SK-N-SH (cell line): ENCODE data around the gene RAB3D. TPM values are rescaled to one million over a fixed set of nuclear protein-coding genes. Genes with fewer than 3 reads are reported as not detected.

Experiments
- CTCF ChIA-PET: fragments of 300-600, 350-600 bp; formaldehyde crosslinking; extraction: SDS; loops from one replicate; lab custom pipeline; 2021; lab: Yijun Ruan, JAX
- POLR2A ChIA-PET: fragments of 350-600 bp; sonication (Branson Sonifier 250); formaldehyde crosslinking; extraction: SDS; loops from one replicate; lab custom pipeline; 2020; ENCODE audit warnings: antibody characterized with exemption, inconsistent platforms; lab: Yijun Ruan, JAX
- DNase-seq: peaks from one replicate; pipeline ENCODE4 v3.0.0; 2012
- H2AFZ ChIP-seq: fragments of 200-600 bp; sonication (generic); 2 replicates; pipeline ENCODE4 v1.8.1; 2016; ENCODE audit warnings: antibody characterized with exemption, mild to moderate bottlenecking, low read depth
- H3F3A ChIP-seq: fragments of 200-600 bp; sonication (generic); replicated peaks from 2 replicates; pipeline ENCODE3; 2016; ENCODE audit warnings: antibody characterized with exemption, mild to moderate bottlenecking; ENCODE audit not compliant: insufficient read depth
- H3K27ac ChIP-seq, 2 experiments: fragments of 200-500 bp in 1 of 2; fragments of 200-600 bp in 1 of 2; sonication (Bioruptor generic) in 1 of 2; sonication (generic), shearing (Covaris generic) in 1 of 2; 2 replicates each; pipeline versions ENCODE4 v1.5.1 to v1.6.1; 2014 to 2016; ENCODE audit warnings: low read depth in 2 of 2, inconsistent platforms in 1 of 2, low read length in 1 of 2, mild to moderate bottlenecking in 1 of 2, mixed read lengths in 1 of 2
- H3K27me3 ChIP-seq: fragments of 200-600 bp; sonication (generic), shearing (Covaris generic); 2 replicates; pipeline ENCODE4 v1.6.1; 2016; ENCODE audit warnings: mixed run types; ENCODE audit not compliant: insufficient read depth
- H3K36me3 ChIP-seq, 2 experiments: fragments of 200-500 bp in 1 of 2; fragments of 200-600 bp in 1 of 2; sonication (Bioruptor generic) in 1 of 2; sonication (generic) in 1 of 2; replicated peaks in 1 of 2; 2 replicates each; pipeline versions ENCODE3 to v1.5.1; 2014 to 2016; ENCODE audit warnings: low read length in 1 of 2, mild to moderate bottlenecking in 1 of 2; ENCODE audit not compliant: insufficient read depth in 2 of 2, control insufficient read depth in 1 of 2
- H3K4me1 ChIP-seq, 2 experiments: fragments of 200-500 bp in 1 of 2; fragments of 200-600 bp in 1 of 2; sonication (Bioruptor generic) in 1 of 2; sonication (generic), shearing (Covaris generic) in 1 of 2; 2 replicates each; pipeline versions ENCODE4 v1.5.1 to v1.6.1; 2014 to 2016; ENCODE audit warnings: low read depth in 1 of 2, low read length in 1 of 2, mixed run types in 1 of 2; ENCODE audit not compliant: insufficient read depth in 2 of 2, control insufficient read depth in 1 of 2
- H3K4me2 ChIP-seq: fragments of 200-600 bp; sonication (generic), shearing (Covaris generic); 2 replicates; pipeline ENCODE4 v1.6.1; 2017; ENCODE audit warnings: mixed run types
- H3K4me3 ChIP-seq, 2 experiments: fragments of 200-500 bp in 1 of 2; fragments of 200-600 bp in 1 of 2; sonication (Bioruptor generic) in 1 of 2; sonication (generic), shearing (Covaris generic) in 1 of 2; 2 replicates each; pipeline versions ENCODE4 v1.5.1 to v1.8.1; 2014 to 2016; ENCODE audit warnings: low read depth in 2 of 2, inconsistent platforms in 1 of 2, low read length in 1 of 2, mild to moderate bottlenecking in 1 of 2, mixed read lengths in 1 of 2, moderate library complexity in 1 of 2
- H3K79me2 ChIP-seq: fragments of 200-600 bp; sonication (generic); 2 replicates; pipeline ENCODE4 v1.8.1; 2017; ENCODE audit warnings: mild to moderate bottlenecking; ENCODE audit not compliant: insufficient read depth
- H3K9ac ChIP-seq: fragments of 200-600 bp; sonication (generic); 2 replicates; pipeline ENCODE4 v1.6.1; 2017; ENCODE audit warnings: mixed run types
- H3K9me2 ChIP-seq: fragments of 200-600 bp; sonication (generic); 2 replicates; pipeline ENCODE4 v1.6.1; 2017; ENCODE audit warnings: mixed run types
- H3K9me3 ChIP-seq: fragments of 200-600 bp; sonication (generic); 2 replicates; pipeline ENCODE4 v1.6.1; 2017; ENCODE audit warnings: mixed run types, mild to moderate bottlenecking, moderate library complexity
- H4K20me1 ChIP-seq: fragments of 200-600 bp; sonication (generic); 2 replicates; pipeline ENCODE4 v1.6.1; 2017; ENCODE audit warnings: mild to moderate bottlenecking, mixed run types; ENCODE audit not compliant: insufficient read depth
- ELF1 ChIP-seq: IDR thresholded peaks from 2 replicates; pipeline ENCODE4 v1.4.0; 2012
- EP300 ChIP-seq, 2 experiments: IDR thresholded peaks; 2 replicates each; pipeline versions ENCODE4 v1.4.0 to v1.6.1; 2012; ENCODE audit warnings: borderline replicate concordance in 1 of 2, low read depth in 1 of 2, low read length in 1 of 2
- FOXM1 ChIP-seq: IDR thresholded peaks from 2 replicates; pipeline ENCODE4 v1.4.0; 2012; ENCODE audit warnings: low read depth, mild to moderate bottlenecking
- GABPA ChIP-seq: IDR thresholded peaks from 2 replicates; pipeline ENCODE4 v1.4.0; 2012; ENCODE audit warnings: low read depth, mild to moderate bottlenecking
- MXI1 ChIP-seq: IDR thresholded peaks from 2 replicates; pipeline ENCODE4 v1.6.1; 2012; ENCODE audit warnings: mild to moderate bottlenecking, low read depth, low read length, improper control_type of control experiment
- POLR2AphosphoS5 ChIP-seq: IDR thresholded peaks from 2 replicates; pipeline ENCODE4 v1.6.1; 2012; ENCODE audit warnings: low read depth, low read length
- RAD21 ChIP-seq: IDR thresholded peaks from 2 replicates; pipeline ENCODE4 v1.6.1; 2012; ENCODE audit warnings: mild to moderate bottlenecking, low read length
- TAF1 ChIP-seq: IDR thresholded peaks from 2 replicates; pipeline ENCODE4 v1.6.1; 2012; ENCODE audit warnings: low read depth, mild to moderate bottlenecking, low read length, moderate library complexity, borderline replicate concordance
- YY1 ChIP-seq: IDR thresholded peaks from 2 replicates; pipeline ENCODE4 v1.4.0; 2012; ENCODE audit warnings: low read depth, mild to moderate bottlenecking
- WGBS: methylation state at CpG from one replicate; pipeline ENCODE4 v1.1.6; 2017; ENCODE audit warnings: low lambda C conversion rate; 5-methylcytosine and 5-hydroxymethylcytosine counted together
- polyA plus RNA-seq, 3 experiments: library from polyadenylated mRNA; depleted of rRNA; stranded (reverse); fragments of >200 nt; gene quantifications; 2 replicates each; pipeline ENCODE4 v1.2.3, GENCODE V29; 2012
- TF ChIP-seq, protein P1 (sequence below): IDR thresholded peaks from 2 replicates; pipeline ENCODE4 v1.6.1; 2012; ENCODE audit warnings: mild to moderate bottlenecking, low read depth, low read length, moderate library complexity
- TF ChIP-seq, protein P2 (sequence below): fragments of 150-350 bp; IDR thresholded peaks from 2 replicates; pipeline ENCODE4 v1.6.1; 2016; ENCODE audit warnings: mild to moderate bottlenecking, low read depth, low read length
- TF ChIP-seq, protein P3 (sequence below): IDR thresholded peaks from 2 replicates; pipeline ENCODE4; 2012
- TF ChIP-seq, protein P4 (sequence below): IDR thresholded peaks from 2 replicates; pipeline ENCODE4 v1.4.0; 2012; ENCODE audit warnings: low read depth, borderline replicate concordance

RAB3D gene
- polyA plus RNA-seq, 1 of the 3 experiments (the other 2 are of a cell fraction): 27.0 TPM

DNA sequence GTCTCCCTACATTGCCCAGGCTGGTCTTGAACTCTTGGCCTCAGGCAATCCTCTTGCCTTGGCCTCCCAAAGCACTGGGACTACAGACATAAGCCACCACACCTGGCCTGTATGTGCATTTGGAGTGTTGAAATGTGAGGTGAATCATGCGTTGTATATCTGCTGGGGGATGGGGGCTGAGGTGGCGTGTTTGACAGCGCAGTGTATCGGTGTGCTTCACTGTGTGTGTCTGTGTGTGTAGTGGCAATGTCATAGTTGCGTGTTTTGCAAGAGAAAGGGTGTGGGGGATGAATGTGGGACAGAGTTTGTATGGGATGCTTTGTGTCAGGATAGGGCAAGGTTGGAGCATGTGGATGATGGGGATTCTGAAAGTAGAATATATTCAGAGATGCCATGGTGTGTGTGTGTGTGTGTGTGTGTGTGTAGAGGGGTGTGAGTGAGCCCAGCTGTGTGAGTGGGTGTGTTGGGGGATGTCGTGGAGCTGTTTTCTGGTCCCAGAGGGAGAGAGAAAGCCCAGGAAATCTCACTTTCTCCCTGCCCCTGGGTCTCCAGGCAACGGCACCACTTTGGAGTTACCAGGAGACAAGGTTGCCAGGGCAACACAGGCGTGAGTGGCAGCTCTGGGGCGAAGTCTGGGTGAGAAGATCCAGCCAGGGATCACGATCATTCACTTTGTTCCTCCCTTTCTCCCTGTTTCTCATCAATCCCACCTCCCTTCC lies 33.9 kb upstream of the RAB3D start:
- peak overlapping the region; percentile 19 to 72; a peak in 3 of 4 replicates for H3K27ac ChIP-seq
- H3F3A ChIP-seq: peaks cover 22% of the 10 kb centered on the region
- no peaks in the 10 kb centered on the region for H3K36me3 ChIP-seq
- CTCF ChIA-PET: interaction anchor here (0.6 to 5.9 kb wide), 9 partner anchors 10 to 187 kb away, joined by 3 to 66 read pairs (median 4); partner anchors contain the start of genes EPOR and TSPAN16
- peak; percentile 86 for DNase-seq
- no peaks in the 10 kb centered on the region for H3K9me3 ChIP-seq
- peak overlapping the region; percentile 84 for H3K4me2 ChIP-seq
- H3K79me2 ChIP-seq: peaks cover 11% of the 10 kb centered on the region
- peak overlapping the region; percentile 4; the same call in 1 of the 2 replicates for H2AFZ ChIP-seq
- H3K27me3 ChIP-seq: no peaks in the 10 kb centered on the region
- H3K9ac ChIP-seq: no peak overlapping the region
- POLR2A ChIA-PET: interaction anchor here (0.6 to 2.3 kb wide), 4 partner anchors 11 to 73 kb away, joined by 3 to 15 read pairs (median 4); partner anchors contain the start of genes CCDC159, EPOR and TMEM205
- no peak for TF ChIP-seq ELF1
- 0 out of 2 replicates have a peak, but pooled peaks have one; percentile 10 for TF ChIP-seq RAD21
- TF ChIP-seq, protein P1, sequence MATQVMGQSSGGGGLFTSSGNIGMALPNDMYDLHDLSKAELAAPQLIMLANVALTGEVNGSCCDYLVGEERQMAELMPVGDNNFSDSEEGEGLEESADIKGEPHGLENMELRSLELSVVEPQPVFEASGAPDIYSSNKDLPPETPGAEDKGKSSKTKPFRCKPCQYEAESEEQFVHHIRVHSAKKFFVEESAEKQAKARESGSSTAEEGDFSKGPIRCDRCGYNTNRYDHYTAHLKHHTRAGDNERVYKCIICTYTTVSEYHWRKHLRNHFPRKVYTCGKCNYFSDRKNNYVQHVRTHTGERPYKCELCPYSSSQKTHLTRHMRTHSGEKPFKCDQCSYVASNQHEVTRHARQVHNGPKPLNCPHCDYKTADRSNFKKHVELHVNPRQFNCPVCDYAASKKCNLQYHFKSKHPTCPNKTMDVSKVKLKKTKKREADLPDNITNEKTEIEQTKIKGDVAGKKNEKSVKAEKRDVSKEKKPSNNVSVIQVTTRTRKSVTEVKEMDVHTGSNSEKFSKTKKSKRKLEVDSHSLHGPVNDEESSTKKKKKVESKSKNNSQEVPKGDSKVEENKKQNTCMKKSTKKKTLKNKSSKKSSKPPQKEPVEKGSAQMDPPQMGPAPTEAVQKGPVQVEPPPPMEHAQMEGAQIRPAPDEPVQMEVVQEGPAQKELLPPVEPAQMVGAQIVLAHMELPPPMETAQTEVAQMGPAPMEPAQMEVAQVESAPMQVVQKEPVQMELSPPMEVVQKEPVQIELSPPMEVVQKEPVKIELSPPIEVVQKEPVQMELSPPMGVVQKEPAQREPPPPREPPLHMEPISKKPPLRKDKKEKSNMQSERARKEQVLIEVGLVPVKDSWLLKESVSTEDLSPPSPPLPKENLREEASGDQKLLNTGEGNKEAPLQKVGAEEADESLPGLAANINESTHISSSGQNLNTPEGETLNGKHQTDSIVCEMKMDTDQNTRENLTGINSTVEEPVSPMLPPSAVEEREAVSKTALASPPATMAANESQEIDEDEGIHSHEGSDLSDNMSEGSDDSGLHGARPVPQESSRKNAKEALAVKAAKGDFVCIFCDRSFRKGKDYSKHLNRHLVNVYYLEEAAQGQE: no peak
- no peak for TF ChIP-seq POLR2AphosphoS5
- no peak for TF ChIP-seq TAF1
- TF ChIP-seq FOXM1: no peak
- TF ChIP-seq, protein P2, sequence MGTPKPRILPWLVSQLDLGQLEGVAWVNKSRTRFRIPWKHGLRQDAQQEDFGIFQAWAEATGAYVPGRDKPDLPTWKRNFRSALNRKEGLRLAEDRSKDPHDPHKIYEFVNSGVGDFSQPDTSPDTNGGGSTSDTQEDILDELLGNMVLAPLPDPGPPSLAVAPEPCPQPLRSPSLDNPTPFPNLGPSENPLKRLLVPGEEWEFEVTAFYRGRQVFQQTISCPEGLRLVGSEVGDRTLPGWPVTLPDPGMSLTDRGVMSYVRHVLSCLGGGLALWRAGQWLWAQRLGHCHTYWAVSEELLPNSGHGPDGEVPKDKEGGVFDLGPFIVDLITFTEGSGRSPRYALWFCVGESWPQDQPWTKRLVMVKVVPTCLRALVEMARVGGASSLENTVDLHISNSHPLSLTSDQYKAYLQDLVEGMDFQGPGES: no peak
- TF ChIP-seq EP300 (IDR thresholded peaks at IDR 0.05; ENCODE audit: borderline replicate concordance in 1 of 2, low read depth in 1 of 2, low read length in 1 of 2): 0 out of 4 replicates have a peak, but pooled peaks of 1 of the 2 experiments have one; percentile 11
- peak; percentile 99 for TF ChIP-seq MXI1
- TF ChIP-seq GABPA: no peak
- TF ChIP-seq, protein P3, sequence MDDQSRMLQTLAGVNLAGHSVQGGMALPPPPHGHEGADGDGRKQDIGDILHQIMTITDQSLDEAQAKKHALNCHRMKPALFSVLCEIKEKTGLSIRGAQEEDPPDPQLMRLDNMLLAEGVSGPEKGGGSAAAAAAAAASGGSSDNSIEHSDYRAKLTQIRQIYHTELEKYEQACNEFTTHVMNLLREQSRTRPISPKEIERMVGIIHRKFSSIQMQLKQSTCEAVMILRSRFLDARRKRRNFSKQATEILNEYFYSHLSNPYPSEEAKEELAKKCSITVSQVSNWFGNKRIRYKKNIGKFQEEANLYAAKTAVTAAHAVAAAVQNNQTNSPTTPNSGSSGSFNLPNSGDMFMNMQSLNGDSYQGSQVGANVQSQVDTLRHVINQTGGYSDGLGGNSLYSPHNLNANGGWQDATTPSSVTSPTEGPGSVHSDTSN: peak; percentile 89
- TF ChIP-seq YY1: no peak
- TF ChIP-seq, protein P4, sequence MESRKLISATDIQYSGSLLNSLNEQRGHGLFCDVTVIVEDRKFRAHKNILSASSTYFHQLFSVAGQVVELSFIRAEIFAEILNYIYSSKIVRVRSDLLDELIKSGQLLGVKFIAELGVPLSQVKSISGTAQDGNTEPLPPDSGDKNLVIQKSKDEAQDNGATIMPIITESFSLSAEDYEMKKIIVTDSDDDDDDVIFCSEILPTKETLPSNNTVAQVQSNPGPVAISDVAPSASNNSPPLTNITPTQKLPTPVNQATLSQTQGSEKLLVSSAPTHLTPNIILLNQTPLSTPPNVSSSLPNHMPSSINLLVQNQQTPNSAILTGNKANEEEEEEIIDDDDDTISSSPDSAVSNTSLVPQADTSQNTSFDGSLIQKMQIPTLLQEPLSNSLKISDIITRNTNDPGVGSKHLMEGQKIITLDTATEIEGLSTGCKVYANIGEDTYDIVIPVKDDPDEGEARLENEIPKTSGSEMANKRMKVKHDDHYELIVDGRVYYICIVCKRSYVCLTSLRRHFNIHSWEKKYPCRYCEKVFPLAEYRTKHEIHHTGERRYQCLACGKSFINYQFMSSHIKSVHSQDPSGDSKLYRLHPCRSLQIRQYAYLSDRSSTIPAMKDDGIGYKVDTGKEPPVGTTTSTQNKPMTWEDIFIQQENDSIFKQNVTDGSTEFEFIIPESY: no peak
- TF ChIP-seq, all 33 proteins: peak for 4
- WGBS: 52% methylated on average over 9 of the region's 10 CpGs
- H4K20me1 ChIP-seq: no peaks in the 10 kb centered on the region
- H3K9me2 ChIP-seq: no peaks in the 10 kb centered on the region
- peaks cover 14 to 22% of the 10 kb centered on the region in 2 experiments for H3K4me1 ChIP-seq
- peak overlapping the region; percentile 58 to 62; a peak in 3 of 4 replicates for H3K4me3 ChIP-seq
